SK-N-MC (cell line): ENCODE results near the gene MEIS2.

Experiments
- EZH2 ChIP-seq: fragments of 200-600 bp; sonication (generic); IDR thresholded peaks from one replicate; pipeline ENCODE4 v1.6.1; 2017; ENCODE audit warnings: antibody characterized with exemption
- FOXP2 ChIP-seq: optimal IDR thresholded peaks from 2 replicates; pipeline ENCODE3; 2011; ENCODE audit warnings: mild to moderate bottlenecking, moderate library complexity; ENCODE audit not compliant: insufficient read depth; ENCODE audit errors: extremely low read length, control extremely low read depth
- POLR2AphosphoS5 ChIP-seq: IDR thresholded peaks from 2 replicates; pipeline ENCODE4 v1.6.1; 2012; ENCODE audit warnings: mild to moderate bottlenecking, low read depth, low read length, borderline replicate concordance

DNA sequence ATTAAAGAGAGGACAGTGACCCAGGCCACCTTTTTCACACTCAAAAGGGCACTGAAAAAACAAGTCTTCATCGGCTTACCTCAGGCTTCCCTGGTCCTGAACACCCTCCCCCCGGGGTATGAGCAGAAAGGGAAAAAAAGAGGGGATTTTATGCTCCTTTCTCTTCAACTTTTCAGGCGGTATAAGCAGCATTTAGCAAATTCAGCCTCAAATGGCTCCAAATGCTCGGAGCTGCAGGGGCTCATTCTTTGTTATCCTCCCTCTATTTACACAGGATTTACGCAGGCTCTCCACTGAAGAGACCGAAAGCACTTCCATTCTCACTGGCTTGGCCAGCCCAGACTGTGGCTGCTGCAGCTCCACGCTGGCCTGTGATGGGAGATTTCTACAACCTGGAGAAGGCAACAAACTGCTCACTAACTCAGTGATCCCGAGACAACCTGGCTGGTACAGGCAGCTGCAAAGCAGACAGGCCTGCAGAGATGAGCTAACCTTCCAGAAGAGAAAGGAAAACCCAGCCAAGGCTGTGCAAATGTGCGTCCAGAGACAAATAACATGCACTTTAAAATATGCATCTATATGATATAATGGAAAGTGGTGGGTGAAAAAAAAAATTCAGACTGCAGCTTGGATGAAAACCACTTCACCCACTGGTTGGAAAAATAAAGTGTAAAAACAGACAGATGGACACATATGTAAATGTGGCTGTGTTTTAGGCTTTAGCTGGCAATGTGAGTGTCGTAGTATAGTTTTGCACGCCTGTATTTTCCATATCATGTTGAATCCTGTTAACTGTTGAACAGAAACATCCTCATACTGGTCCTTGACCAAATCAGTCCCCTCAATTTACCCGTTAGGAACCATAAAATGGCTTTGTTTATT, 54.2 kb downstream of the MEIS2 start:
- TF ChIP-seq EZH2 (no peak), POLR2AphosphoS5 (no peak), FOXP2 (no peak)
